ENCODE results near the gene AKR1C2.
"Not testable (repeated sequence)": the region's sequence is repeated elsewhere in the genome, so short reads cannot be mapped to it uniquely, and the experiment has no call there.

AKR1C2 gene

GRCh38 chr10:5018671-5019277, 15.1 kb upstream of the AKR1C2 start:
- ATAC-seq (replicated peaks; ENCODE audit: extremely low read depth, poor library complexity, severe bottlenecking); H3K27ac Mint-ChIP-seq (ENCODE audit: low read depth); DNase-seq (ENCODE audit: low spot score in 2 of 2); H3K27me3 Mint-ChIP-seq; H3K9me3 Mint-ChIP-seq; H3K4me1 Mint-ChIP-seq; H3K36me3 Mint-ChIP-seq (ENCODE audit: insufficient read depth); H3K4me3 Mint-ChIP-seq: not testable (repeated sequence)

- DNase-seq (ENCODE audit: low spot score in 2 of 2) (no peak), ATAC-seq (replicated peaks; ENCODE audit: extremely low read depth, poor library complexity, severe bottlenecking) (no peak)
- Mint-ChIP-seq H3K4me3 (no peak overlapping the region), H3K36me3 (ENCODE audit: insufficient read depth) (no peaks in the 10 kb centered on the region), H3K9me3 (no peaks in the 10 kb centered on the region), H3K27me3 (peaks cover under 1% of the 10 kb centered on the region), H3K4me1 (no peaks in the 10 kb centered on the region), H3K27ac (ENCODE audit: low read depth) (no peak overlapping the region)
Measured at GRCh38 chr10:5018134-5018533, 14.5 kb upstream of the AKR1C2 start.

- DNase-seq (ENCODE audit: low spot score in 2 of 2) (no peak), ATAC-seq (replicated peaks; ENCODE audit: extremely low read depth, poor library complexity, severe bottlenecking) (no peak)
- Mint-ChIP-seq H3K36me3 (ENCODE audit: insufficient read depth) (no peaks in the 10 kb centered on the region), H3K27ac (ENCODE audit: low read depth) (no peak overlapping the region), H3K4me3 (no peak overlapping the region), H3K4me1 (no peaks in the 10 kb centered on the region), H3K9me3 (no peaks in the 10 kb centered on the region), H3K27me3 (no peaks in the 10 kb centered on the region)
Measured at GRCh38 chr10:5014936-5015335, 11.3 kb upstream of the AKR1C2 start.

- H3K4me3 Mint-ChIP-seq; DNase-seq (ENCODE audit: low spot score in 2 of 2); H3K27ac Mint-ChIP-seq (ENCODE audit: low read depth); H3K4me1 Mint-ChIP-seq; ATAC-seq (replicated peaks; ENCODE audit: extremely low read depth, poor library complexity, severe bottlenecking); H3K36me3 Mint-ChIP-seq (ENCODE audit: insufficient read depth); H3K9me3 Mint-ChIP-seq; H3K27me3 Mint-ChIP-seq: not testable (repeated sequence)
Measured at GRCh38 chr10:5014200-5014910, 10.7 kb upstream of the AKR1C2 start.

GRCh38 chr10:5013385-5013784, 9.7 kb upstream of the AKR1C2 start:
- no peaks in the 10 kb centered on the region for H3K27me3 Mint-ChIP-seq

GRCh38 chr10:5012595-5012994, 8.9 kb upstream of the AKR1C2 start:
- H3K9me3 Mint-ChIP-seq = no peaks in the 10 kb centered on the region
- ATAC-seq (replicated peaks; ENCODE audit: extremely low read depth, poor library complexity, severe bottlenecking) = no peak

More at GRCh38 chr10:5013385-5013784, 9.7 kb upstream of the AKR1C2 start:
- Mint-ChIP-seq H3K4me1 (no peaks in the 10 kb centered on the region), H3K4me3 (no peak overlapping the region), H3K27ac (ENCODE audit: low read depth) (no peak overlapping the region), H3K9me3 (no peaks in the 10 kb centered on the region), H3K36me3 (ENCODE audit: insufficient read depth) (no peaks in the 10 kb centered on the region)
- DNase-seq (ENCODE audit: low spot score in 2 of 2) (no peak), ATAC-seq (replicated peaks; ENCODE audit: extremely low read depth, poor library complexity, severe bottlenecking) (no peak)

GRCh38 chr10:5011392-5011791, 7.7 kb upstream of the AKR1C2 start:
- not testable (repeated sequence) for H3K4me1 Mint-ChIP-seq; H3K27me3 Mint-ChIP-seq; H3K4me3 Mint-ChIP-seq; H3K36me3 Mint-ChIP-seq (ENCODE audit: insufficient read depth); DNase-seq (ENCODE audit: low spot score in 2 of 2); H3K9me3 Mint-ChIP-seq; ATAC-seq (replicated peaks; ENCODE audit: extremely low read depth, poor library complexity, severe bottlenecking); H3K27ac Mint-ChIP-seq (ENCODE audit: low read depth)

More at GRCh38 chr10:5012595-5012994, 8.9 kb upstream of the AKR1C2 start:
- DNase-seq (ENCODE audit: low spot score in 2 of 2) = no peak
- H3K4me3 Mint-ChIP-seq = no peak overlapping the region
- H3K27me3 Mint-ChIP-seq = no peaks in the 10 kb centered on the region
- no peak overlapping the region for H3K27ac Mint-ChIP-seq (ENCODE audit: low read depth)
- H3K36me3 Mint-ChIP-seq (ENCODE audit: insufficient read depth) = no peaks in the 10 kb centered on the region
- no peaks in the 10 kb centered on the region for H3K4me1 Mint-ChIP-seq

GRCh38 chr10:5010043-5010442, 6.4 kb upstream of the AKR1C2 start:
- not testable (repeated sequence) for H3K36me3 Mint-ChIP-seq (ENCODE audit: insufficient read depth); DNase-seq (ENCODE audit: low spot score in 2 of 2); ATAC-seq (replicated peaks; ENCODE audit: extremely low read depth, poor library complexity, severe bottlenecking); H3K27me3 Mint-ChIP-seq; H3K4me3 Mint-ChIP-seq; H3K4me1 Mint-ChIP-seq; H3K9me3 Mint-ChIP-seq; H3K27ac Mint-ChIP-seq (ENCODE audit: low read depth)

GRCh38 chr10:5008857-5009548, 5.3 kb upstream of the AKR1C2 start:
- not testable (repeated sequence) for H3K27me3 Mint-ChIP-seq; H3K4me3 Mint-ChIP-seq; H3K9me3 Mint-ChIP-seq; ATAC-seq (replicated peaks; ENCODE audit: extremely low read depth, poor library complexity, severe bottlenecking); H3K27ac Mint-ChIP-seq (ENCODE audit: low read depth); DNase-seq (ENCODE audit: low spot score in 2 of 2); H3K36me3 Mint-ChIP-seq (ENCODE audit: insufficient read depth); H3K4me1 Mint-ChIP-seq

- not testable (repeated sequence) for H3K36me3 Mint-ChIP-seq (ENCODE audit: insufficient read depth); H3K4me1 Mint-ChIP-seq; ATAC-seq (replicated peaks; ENCODE audit: extremely low read depth, poor library complexity, severe bottlenecking); H3K27me3 Mint-ChIP-seq; H3K9me3 Mint-ChIP-seq; H3K27ac Mint-ChIP-seq (ENCODE audit: low read depth); H3K4me3 Mint-ChIP-seq; DNase-seq (ENCODE audit: low spot score in 2 of 2)
Measured at GRCh38 chr10:5004501-5004900, 844 bp upstream of the AKR1C2 start.

- H3K27me3 Mint-ChIP-seq; DNase-seq (ENCODE audit: low spot score in 2 of 2); H3K4me1 Mint-ChIP-seq; H3K4me3 Mint-ChIP-seq; H3K27ac Mint-ChIP-seq (ENCODE audit: low read depth); H3K9me3 Mint-ChIP-seq; ATAC-seq (replicated peaks; ENCODE audit: extremely low read depth, poor library complexity, severe bottlenecking); H3K36me3 Mint-ChIP-seq (ENCODE audit: insufficient read depth): not testable (repeated sequence)
Measured at GRCh38 chr10:5004030-5004385, 351 bp upstream of the AKR1C2 start.

GRCh38 chr10:5002013-5002727, 1.5 kb downstream of the AKR1C2 start:
- no peaks in the 10 kb centered on the region for H3K36me3 Mint-ChIP-seq (ENCODE audit: insufficient read depth)
- no peak for DNase-seq (ENCODE audit: low spot score in 2 of 2)
- no peaks in the 10 kb centered on the region for H3K4me1 Mint-ChIP-seq
- peaks cover 7% of the 10 kb centered on the region for H3K9me3 Mint-ChIP-seq
- no peak for ATAC-seq (replicated peaks; ENCODE audit: extremely low read depth, poor library complexity, severe bottlenecking)
- peaks cover 10% of the 10 kb centered on the region for H3K27me3 Mint-ChIP-seq
- H3K4me3 Mint-ChIP-seq = no peak overlapping the region
- no peak overlapping the region for H3K27ac Mint-ChIP-seq (ENCODE audit: low read depth)

All from central memory CD8-positive, alpha-beta T cell (primary cell).